WTC11 (cell line): ENCODE measurements around the gene RPS8. TPM values are rescaled to one million over a fixed set of nuclear protein-coding genes. Genes with fewer than 3 reads are reported as not detected.

Experiments used
- AR ChIP-seq: fragments of 250-450 bp; sonication (Bioruptor Pico); IDR thresholded peaks from 2 replicates; pipeline ENCODE4 v1.9.0; 2021; ENCODE audit warnings: mild to moderate bottlenecking
- ARID4B ChIP-seq: sonication (generic); formaldehyde crosslinking; IDR thresholded peaks from 2 replicates; pipeline ENCODE4 v1.8.0; 2023; ENCODE audit warnings: missing genetic modification reagents, mild to moderate bottlenecking, borderline replicate concordance
- ATF3 ChIP-seq: sonication (generic); formaldehyde crosslinking; conservative IDR thresholded peaks from 2 replicates; pipeline ENCODE4 v1.8.1; 2022; ENCODE audit warnings: mild to moderate bottlenecking, missing genetic modification reagents
- E2F1 ChIP-seq: sonication (generic); formaldehyde crosslinking; IDR thresholded peaks from 2 replicates; pipeline ENCODE4 v1.8.0; 2022; ENCODE audit warnings: mild to moderate bottlenecking, missing genetic modification reagents
- ESRRA ChIP-seq: sonication (generic); formaldehyde crosslinking; IDR thresholded peaks from 2 replicates; pipeline ENCODE4 v1.8.1; 2022; ENCODE audit warnings: mild to moderate bottlenecking, missing genetic modification reagents, borderline replicate concordance
- FOXP1 ChIP-seq: sonication (generic); formaldehyde crosslinking; IDR thresholded peaks from 2 replicates; pipeline ENCODE4 v1.8.0; 2022; ENCODE audit warnings: missing genetic modification reagents, mild to moderate bottlenecking, moderate library complexity, borderline replicate concordance
- GABPB1 ChIP-seq: sonication (generic); formaldehyde crosslinking; IDR thresholded peaks from 2 replicates; pipeline ENCODE4 v1.8.1; 2023; ENCODE audit warnings: mild to moderate bottlenecking, missing genetic modification reagents
- IRF2 ChIP-seq: sonication (generic); formaldehyde crosslinking; IDR thresholded peaks from 2 replicates; pipeline ENCODE4 v1.8.0; 2022; ENCODE audit warnings: low read depth, missing genetic modification reagents, borderline replicate concordance
- NR2C2 ChIP-seq: sonication (generic); formaldehyde crosslinking; IDR thresholded peaks from 2 replicates; pipeline ENCODE4 v1.8.0; 2022; ENCODE audit warnings: mild to moderate bottlenecking, missing genetic modification reagents
- NR3C1 ChIP-seq: sonication (generic); formaldehyde crosslinking; conservative IDR thresholded peaks from 2 replicates; pipeline ENCODE4 v1.8.1; 2023; ENCODE audit warnings: low read depth, mild to moderate bottlenecking, missing genetic modification reagents
- OVOL2 ChIP-seq: fragments of 250-450 bp; sonication (Bioruptor Pico); IDR thresholded peaks from 2 replicates; pipeline ENCODE4 v1.9.0; 2021; ENCODE audit warnings: mild to moderate bottlenecking, borderline replicate concordance
- PRDM15 ChIP-seq: sonication (generic); formaldehyde crosslinking; IDR thresholded peaks from 2 replicates; pipeline ENCODE4 v1.8.0; 2022; ENCODE audit warnings: missing genetic modification reagents
- PREB ChIP-seq: sonication (generic); formaldehyde crosslinking; IDR thresholded peaks from 2 replicates; pipeline ENCODE4 v1.8.1; 2022; ENCODE audit warnings: mild to moderate bottlenecking, missing genetic modification reagents, moderate library complexity, borderline replicate concordance
- SMAD3 ChIP-seq: sonication (generic); formaldehyde crosslinking; IDR thresholded peaks from 2 replicates; pipeline ENCODE4 v1.8.0; 2022; ENCODE audit warnings: missing genetic modification reagents, mild to moderate bottlenecking, borderline replicate concordance
- SOX15 ChIP-seq: fragments of 250-450 bp; sonication (Bioruptor Pico); IDR thresholded peaks from 2 replicates; pipeline ENCODE4 v1.9.0; 2021; ENCODE audit warnings: mild to moderate bottlenecking
- TCF7 ChIP-seq: sonication (generic); formaldehyde crosslinking; IDR thresholded peaks from 2 replicates; pipeline ENCODE4 v1.8.0; 2022; ENCODE audit warnings: mild to moderate bottlenecking, low read depth, missing genetic modification reagents, moderate library complexity
- ZBTB21 ChIP-seq: sonication (generic); formaldehyde crosslinking; IDR thresholded peaks from 2 replicates; pipeline ENCODE4 v1.8.1; 2023; ENCODE audit warnings: mild to moderate bottlenecking, missing genetic modification reagents, borderline replicate concordance
- ZNF121 ChIP-seq: sonication (generic); formaldehyde crosslinking; IDR thresholded peaks from 2 replicates; pipeline ENCODE4 v1.8.0; 2023; ENCODE audit warnings: missing genetic modification reagents
- ZNF219 ChIP-seq: sonication (generic); formaldehyde crosslinking; IDR thresholded peaks from 2 replicates; pipeline ENCODE4 v1.8.0; 2023; ENCODE audit warnings: missing genetic modification reagents, mild to moderate bottlenecking, borderline replicate concordance
- ZNF263 ChIP-seq: sonication (generic); formaldehyde crosslinking; IDR thresholded peaks from 2 replicates; pipeline ENCODE4 v1.8.1; 2022; ENCODE audit warnings: low read depth, mild to moderate bottlenecking, moderate library complexity, missing genetic modification reagents
- ZNF423 ChIP-seq: fragments of 250-450 bp; sonication (Bioruptor Pico); IDR thresholded peaks from 2 replicates; pipeline ENCODE4 v2.1.2; 2022; ENCODE audit warnings: mild to moderate bottlenecking, moderate library complexity
- ZNF512 ChIP-seq: sonication (generic); formaldehyde crosslinking; IDR thresholded peaks from 2 replicates; pipeline ENCODE4 v1.8.1; 2022; ENCODE audit warnings: missing genetic modification reagents, borderline replicate concordance
- total RNA-seq: library from RNA; stranded (reverse); gene quantifications from 3 replicates; pipeline ENCODE4 v1.2.3, GENCODE V29; 2021

RPS8 gene
- total RNA-seq, 1 experiment from 2014 or later = 2,343 TPM

GRCh38 chr1:44819608-44820327 is 44.4 kb downstream of the RPS8 start (continued):
- TF ChIP-seq ZNF219 (CRISPR knock-in tag) = no peak
- peak; percentile 92 for TF ChIP-seq SOX15 (CRISPR knock-in tag)
- no peak for TF ChIP-seq FOXP1 (CRISPR knock-in tag)
- TF ChIP-seq SMAD3 (CRISPR knock-in tag) = peak; percentile 56; the same call in 1 of the 2 replicates
- TF ChIP-seq NR2C2 = no peak; the same call in 1 of the 2 replicates
- TF ChIP-seq OVOL2 (CRISPR knock-in tag) = peak; percentile 91; the same call in 1 of the 2 replicates
- peak; percentile 24; the same call in 1 of the 2 replicates for TF ChIP-seq ZNF512 (CRISPR knock-in tag)
- TF ChIP-seq ESRRA (CRISPR knock-in tag) = no peak
- 0 out of 2 replicates have a peak, but pooled peaks have one; percentile 7 for TF ChIP-seq GABPB1
- TF ChIP-seq ATF3 (CRISPR knock-in tag) = 0 out of 2 replicates have a peak, but pooled peaks have one; percentile 34
- TF ChIP-seq ZBTB21 (CRISPR knock-in tag) = no peak
- no peak for TF ChIP-seq ZNF121 (CRISPR knock-in tag)
- no peak for TF ChIP-seq E2F1
- 0 out of 2 replicates have a peak, but pooled peaks have one; percentile 58 for TF ChIP-seq PREB (CRISPR knock-in tag)
- TF ChIP-seq ZNF423 (CRISPR knock-in tag) = peak; percentile 38; the same call in 1 of the 2 replicates
- TF ChIP-seq PRDM15 (CRISPR knock-in tag) = 0 out of 2 replicates have a peak, but pooled peaks have one; percentile 28
- no peak; the same call in 1 of the 2 replicates for TF ChIP-seq ZNF263 (CRISPR knock-in tag)
- no peak for TF ChIP-seq TCF7 (CRISPR knock-in tag)
- TF ChIP-seq IRF2 = no peak
- TF ChIP-seq ARID4B (CRISPR knock-in tag) = peak; percentile 92
- TF ChIP-seq NR3C1 (CRISPR knock-in tag) = no peak
- peak; percentile 99 for TF ChIP-seq AR (CRISPR knock-in tag)
